Activated T-cell treated with anti-CD3 and anti-CD28 coated beads for 24 hours (primary cell): ENCODE data around the gene KCNK13.
"Not testable (repeated sequence)": the region's sequence is repeated elsewhere in the genome, so short reads cannot be mapped to it uniquely, and the experiment has no call there.

ENCODE experiments used
- DNase-seq: peaks from one replicate; pipeline ENCODE4 v3.0.0-alpha.2; 2020; ENCODE audit warnings: low read depth

Gene KCNK13

GRCh38 chr14:90060965-90061684, 669 bp upstream of the KCNK13 start:
- no peak for DNase-seq

GRCh38 chr14:90062127-90062794, 467 bp downstream of the KCNK13 start:
- DNase-seq, result no peak

GRCh38 chr14:90062822-90063539, 1.2 kb downstream of the KCNK13 start:
- DNase-seq, result no peak

- DNase-seq, result no peak
Measured at GRCh38 chr14:90072350-90072749, 10.6 kb downstream of the KCNK13 start.

GRCh38 chr14:90079576-90079975, 17.8 kb downstream of the KCNK13 start:
- no peak for DNase-seq

- DNase-seq, result no peak
Measured at GRCh38 chr14:90087433-90087832, 25.6 kb downstream of the KCNK13 start.

- no peak for DNase-seq
Measured at GRCh38 chr14:90088176-90088575, 26.4 kb downstream of the KCNK13 start.

- DNase-seq, result not testable (repeated sequence)
Measured at GRCh38 chr14:90089486-90089885, 27.7 kb downstream of the KCNK13 start.

- no peak for DNase-seq
Measured at GRCh38 chr14:90091393-90091792, 29.6 kb downstream of the KCNK13 start.

GRCh38 chr14:90093942-90094595, 32.3 kb downstream of the KCNK13 start:
- no peak for DNase-seq

GRCh38 chr14:90095096-90095495, 33.3 kb downstream of the KCNK13 start:
- DNase-seq, result no peak

- no peak for DNase-seq
Measured at GRCh38 chr14:90096566-90096965, 34.8 kb downstream of the KCNK13 start.

GRCh38 chr14:90103808-90104207, 42.0 kb downstream of the KCNK13 start:
- DNase-seq, result no peak

- DNase-seq, result no peak
Measured at GRCh38 chr14:90105756-90106155, 44.0 kb downstream of the KCNK13 start.

GRCh38 chr14:90107789-90108188, 46.0 kb downstream of the KCNK13 start:
- no peak for DNase-seq

GRCh38 chr14:90109858-90110257, 48.1 kb downstream of the KCNK13 start:
- no peak for DNase-seq

- no peak for DNase-seq
Measured at GRCh38 chr14:90111895-90112534, 50.2 kb downstream of the KCNK13 start.

GRCh38 chr14:90114554-90114953, 52.8 kb downstream of the KCNK13 start:
- no peak for DNase-seq

GRCh38 chr14:90115780-90116179, 54.0 kb downstream of the KCNK13 start:
- DNase-seq, result no peak

- DNase-seq, result no peak
Measured at GRCh38 chr14:90116444-90116843, 54.6 kb downstream of the KCNK13 start.

GRCh38 chr14:90118027-90118426, 56.2 kb downstream of the KCNK13 start:
- DNase-seq, result no peak

- DNase-seq, result no peak
Measured at GRCh38 chr14:90126260-90126659, 64.5 kb downstream of the KCNK13 start.
